GM12878 (cell line): ENCODE results near the gene DNAI4. TPM values are rescaled to one million over a fixed set of nuclear protein-coding genes. Genes with fewer than 3 reads are reported as not detected.

ENCODE experiments used
- ATAC-seq: fragments of 200-7000 bp; cut with Tn5 transposase; 3 replicates; pipeline ENCODE4 v1.9.1; 2020; ENCODE audit warnings: mild to moderate bottlenecking, moderate library complexity
- BruUV-seq: library from RNA; stranded (reverse); fragments of 400-500 nt; replicated peaks from 2 replicates; lab custom pipeline; 2021; lab: Mats Ljungman, UMichigan
- CTCF ChIA-PET: fragments of 300-600 bp; sonication (Branson Sonifier 250); formaldehyde crosslinking; extraction: SDS; loops from one replicate; lab custom pipeline; 2021; ENCODE audit warnings: inconsistent platforms; lab: Yijun Ruan, JAX
- POLR2A ChIA-PET: fragments of 350-600 bp; formaldehyde crosslinking; extraction: SDS; loops from one replicate; lab custom pipeline; 2021; ENCODE audit warnings: inconsistent platforms; lab: Charles Lee
- RAD21 ChIA-PET: fragments of 300-600 bp; sonication (Branson Sonifier 250); formaldehyde crosslinking; loops from one replicate; lab custom pipeline; 2023; ENCODE audit warnings: antibody characterized with exemption; ENCODE audit not compliant: unreplicated experiment; lab: Charles Lee
- SMC1A ChIA-PET: fragments of 300-600 bp; sonication (Branson Sonifier 250); formaldehyde crosslinking; loops from one replicate; lab custom pipeline; 2023; ENCODE audit not compliant: unreplicated experiment, uncharacterized antibody; lab: Charles Lee
- DNase-seq: peaks from one replicate; pipeline ENCODE4 v3.0.0-alpha.2; 2011; ENCODE audit warnings: low read depth, low spot score
- FAIRE-seq: peaks from 3 replicates; lab custom pipeline; 2011; peaks lifted over from hg19 to GRCh38; lab: Jason Lieb, UNC
- H2AFZ ChIP-seq: 2 replicates; pipeline ENCODE4 v1.6.0; 2011; ENCODE audit warnings: low read depth, low read length, control low read depth; ENCODE audit not compliant: control insufficient read depth
- H3K27ac ChIP-seq: 2 replicates; pipeline ENCODE4 v1.5.1; 2011; ENCODE audit warnings: control low read depth; ENCODE audit not compliant: control insufficient read depth, insufficient read depth
- H3K27me3 ChIP-seq, 2 experiments: replicated peaks in 1 of 2; 2 replicates each; pipeline versions ENCODE4 v1.6.0 to v1.6.1; 2011; ENCODE audit warnings: low read length in 1 of 2; ENCODE audit not compliant: control insufficient read depth in 2 of 2, insufficient read depth in 2 of 2
- H3K36me3 ChIP-seq, 2 experiments: 2 replicates each; pipeline ENCODE4 v1.5.1; 2011; ENCODE audit warnings: low read length in 1 of 2; ENCODE audit not compliant: control insufficient read depth in 2 of 2, insufficient read depth in 2 of 2
- H3K4me1 ChIP-seq: 2 replicates; pipeline ENCODE4 v1.6.1; 2011; ENCODE audit warnings: mild to moderate bottlenecking, low read length, moderate library complexity, mixed read lengths; ENCODE audit not compliant: control insufficient read depth, insufficient read depth
- H3K4me2 ChIP-seq: 2 replicates; pipeline ENCODE4 v1.6.0; 2011; ENCODE audit warnings: control low read depth; ENCODE audit not compliant: control insufficient read depth, insufficient read depth
- H3K4me3 ChIP-seq: fragments of 200-600 bp; sonication (generic); 2 replicates; pipeline ENCODE4 v1.5.1; 2016
- H3K79me2 ChIP-seq: 2 replicates; pipeline ENCODE4 v1.6.0; 2011; ENCODE audit warnings: low read length; ENCODE audit not compliant: control insufficient read depth, insufficient read depth
- H3K9ac ChIP-seq: 2 replicates; pipeline ENCODE4 v1.8.0; 2011; ENCODE audit warnings: low read length, control low read depth, mixed read lengths; ENCODE audit not compliant: control insufficient read depth, insufficient read depth
- H3K9me3 ChIP-seq: replicated peaks from 3 replicates; pipeline ENCODE4 v1.5.1; 2011; ENCODE audit warnings: mild to moderate bottlenecking, low read length; ENCODE audit not compliant: control insufficient read depth, insufficient read depth
- H4K20me1 ChIP-seq: 2 replicates; pipeline ENCODE4 v1.6.0; 2011; ENCODE audit not compliant: control insufficient read depth, insufficient read depth
- BHLHE40 ChIP-seq, 2 experiments: fragments of 450-650 bp in 1 of 2; IDR thresholded peaks; 2 replicates each; pipeline ENCODE4 v1.6.1; 2011 to 2017; ENCODE audit warnings: low read depth in 2 of 2, borderline replicate concordance in 1 of 2, improper control_type of control experiment in 1 of 2, low read length in 1 of 2, mild to moderate bottlenecking in 1 of 2
- CBX3 ChIP-seq: fragments of 200-600 bp; sonication (generic); IDR thresholded peaks from 2 replicates; pipeline ENCODE4 v1.6.1; 2016; ENCODE audit warnings: low read depth, borderline replicate concordance
- FOXM1 ChIP-seq: IDR thresholded peaks from 2 replicates; pipeline ENCODE4 v1.6.1; 2012; ENCODE audit warnings: low read depth, mild to moderate bottlenecking, inconsistent platforms, low read length, moderate library complexity
- IKZF1 ChIP-seq: fragments of 450-650 bp; conservative IDR thresholded peaks from 2 replicates; pipeline ENCODE4 v1.6.1; 2017; ENCODE audit warnings: antibody characterized with exemption, mild to moderate bottlenecking
- MYC ChIP-seq: IDR thresholded peaks from 2 replicates; pipeline ENCODE4 v1.6.1; 2011; ENCODE audit warnings: mild to moderate bottlenecking, low read length, moderate library complexity, inconsistent platforms; ENCODE audit not compliant: insufficient read depth, insufficient replicate concordance, insufficient read length, severe bottlenecking
- NR2C1 ChIP-seq: fragments of 450-650 bp; IDR thresholded peaks from 2 replicates; pipeline ENCODE4 v1.6.1; 2017; ENCODE audit warnings: antibody characterized with exemption, mild to moderate bottlenecking, moderate library complexity
- PAX8 ChIP-seq: fragments of 450-650 bp; IDR thresholded peaks from 2 replicates; pipeline ENCODE4 v1.6.1; 2017; ENCODE audit warnings: mild to moderate bottlenecking, moderate library complexity
- POU2F2 ChIP-seq: IDR thresholded peaks from 3 replicates; pipeline ENCODE4 v1.6.1; 2011; ENCODE audit warnings: low read depth, mild to moderate bottlenecking, low read length, borderline replicate concordance
- RAD51 ChIP-seq: fragments of 450-650 bp; IDR thresholded peaks from 2 replicates; pipeline ENCODE4 v1.6.1; 2016; ENCODE audit warnings: moderate library complexity, mild to moderate bottlenecking, inconsistent platforms
- SIN3A ChIP-seq: IDR thresholded peaks from 2 replicates; pipeline ENCODE4 v1.6.1; 2012; ENCODE audit warnings: low read depth, low read length, improper control_type of control experiment
- WGBS: methylation state at CpG from one replicate; pipeline ENCODE4 v1.1.6; 2016; ENCODE audit warnings: low lambda C conversion rate; ENCODE audit not compliant: insufficient replicate concordance, insufficient coverage; ENCODE audit errors: missing lambda C conversion rate; 5-methylcytosine and 5-hydroxymethylcytosine counted together
- in situ Hi-C: fragments of 300-500 bp; cut with MboI; formaldehyde crosslinking; loops from 9 replicates; pipeline ENCODE4 v1.14.3; 2018; ENCODE audit warnings: mixed read lengths
- intact Hi-C: fragments of 100-400 bp; cut with micrococcal nuclease; formaldehyde crosslinking; loops from one replicate; pipeline ENCODE4 v1.14.2; 2022; ENCODE audit not compliant: unreplicated experiment
- polyA plus RNA-seq, 11 experiments: library from polyadenylated mRNA; depleted of rRNA in 4 of 11; unstranded in 6 of 11; stranded (reverse) in 5 of 11; fragments of >200 nt; fragmentation: Nextera tagmentation in 4 of 11; fragmentation: Illumina TruSeq in 1 of 11; extraction: Ambion mirVana in 4 of 11; extraction: Trizol in 1 of 11; gene quantifications; 1 replicate in 1 of 11; 2 replicates in 10 of 11; pipeline versions ENCODE4 v1.2.1 to v1.2.3, GENCODE V29; 2011 to 2016; ENCODE audit warnings: inconsistent platforms in 2 of 11, missing spikeins in 2 of 11, low read depth in 1 of 11
- total RNA-seq, 4 experiments: library from RNA; depleted of rRNA in 3 of 4; stranded (reverse); fragments of >200 nt in 3 of 4; fragmentation: Illumina TruSeq in 1 of 4; extraction: Trizol in 1 of 4; gene quantifications; 2 replicates each; pipeline versions ENCODE4 v1.2.1 to v1.2.3, GENCODE V29; 2013 to 2021

The DNAI4 gene
- total and polyA plus RNA-seq, 10 of the 15 experiments (the other 5 are each of a cell fraction or from before 2014, with no cell fraction given), result 0.13 to 2.3 (median 0.27) TPM; not detected in 1

DNA sequence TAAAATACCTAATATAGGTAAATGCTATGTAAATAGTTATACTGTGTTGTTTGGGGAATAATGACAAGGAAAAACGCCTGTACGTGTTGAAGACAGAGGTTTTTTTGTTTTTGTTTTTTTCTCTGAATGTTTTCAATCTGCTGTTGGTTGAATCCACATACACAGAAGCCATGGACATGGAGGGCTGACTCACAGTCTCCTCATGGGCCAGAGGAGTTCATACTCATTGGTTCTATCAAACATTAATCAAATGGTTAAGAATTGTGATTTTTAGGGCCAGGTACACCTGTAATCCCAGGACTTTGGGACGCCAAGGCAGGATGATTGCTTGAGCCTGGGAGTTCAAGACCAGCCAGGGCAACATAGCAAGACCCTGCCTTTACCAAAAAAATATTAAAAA lies 20.7 kb upstream of the DNAI4 start (continued):
- TF ChIP-seq BHLHE40 (IDR thresholded peaks at IDR 0.05; ENCODE audit: borderline replicate concordance in 1 of 2, low read depth in 2 of 2, low read length in 1 of 2), result no peak
- no peak for TF ChIP-seq SIN3A
- no peak for TF ChIP-seq MYC
- TF ChIP-seq, all 136 proteins: peak for 0

DNA sequence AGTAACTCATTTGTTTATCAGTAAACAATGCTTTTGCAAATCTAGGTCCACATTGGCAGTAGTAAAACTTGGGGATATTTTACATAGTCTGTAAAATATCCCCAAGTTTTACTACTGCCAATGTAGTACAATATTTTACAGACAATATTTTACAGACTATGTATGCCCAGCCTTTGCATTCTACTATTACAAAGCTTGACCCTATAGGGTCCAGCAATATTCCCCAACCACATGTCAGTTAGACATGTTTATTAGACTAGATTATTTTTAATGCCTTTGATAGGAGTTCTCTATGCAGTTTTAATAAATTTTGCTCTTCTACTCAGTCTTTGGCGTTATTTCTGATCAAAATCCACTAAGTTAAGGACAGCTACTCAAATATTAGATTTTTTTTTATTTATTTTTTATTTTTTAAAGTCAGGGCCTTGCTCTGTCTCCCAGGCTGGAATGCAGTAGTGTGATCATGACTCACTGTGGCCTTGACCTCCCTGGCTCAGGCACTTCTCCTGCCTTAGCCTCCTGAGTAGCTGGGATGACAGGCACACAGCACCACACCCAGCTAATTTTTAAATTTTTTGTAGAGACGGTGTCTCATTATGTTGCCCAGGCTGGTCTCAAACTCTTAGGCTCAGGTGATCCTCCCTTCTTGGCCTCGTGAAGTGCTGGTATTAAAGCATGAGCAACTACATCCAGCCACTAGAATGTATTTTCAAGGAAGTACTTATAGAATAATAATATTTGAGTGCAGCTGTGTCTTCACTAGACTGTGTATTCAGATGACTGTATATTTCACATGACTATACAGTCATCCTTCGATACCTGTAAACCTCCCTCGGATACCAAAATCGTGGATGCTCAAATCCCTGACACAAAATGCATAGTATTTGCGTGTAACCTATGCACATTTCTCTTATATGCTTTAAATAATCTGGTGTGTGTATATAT lies 19.9 kb upstream of the DNAI4 start:
- Histone ChIP-seq H3K9me3 (no peaks in the 10 kb centered on the region), H3K27me3 (no peaks in the 10 kb centered on the region), H3K36me3 (peaks cover 8 to 25% of the 10 kb centered on the region in 2 experiments), H3K4me1 (no peaks in the 10 kb centered on the region), H3K79me2 (peaks cover 38% of the 10 kb centered on the region), H4K20me1 (no peaks in the 10 kb centered on the region), H3K4me2 (no peak overlapping the region), H3K27ac (no peak overlapping the region), H3K9ac (no peak overlapping the region), H3K4me3 (no peak overlapping the region), H2AFZ (no peak overlapping the region)
- over 99% methylated on average over 7 of the region's 7 CpGs for WGBS
- ChIA-PET SMC1A (interaction anchor here (1.0 to 2.6 kb wide), 4 partner anchors 11 to 205 kb away, joined by 3 to 9 read pairs (median 4); no protein-coding TSS in a partner anchor), RAD21 (no interaction called here), CTCF (interaction anchor here (1.2 kb wide), 1 partner anchor 17 kb away, joined by 3 read pairs; no protein-coding TSS in a partner anchor), POLR2A (interaction anchor here (1.7 kb wide), 1 partner anchor 10 kb away, joined by 10 read pairs; no protein-coding TSS in a partner anchor)
- intact Hi-C loops (no loop called here), in situ Hi-C loops (loop anchor here (25.0 kb wide), 2 partner anchors 557 to 682 kb away; no protein-coding TSS in a partner anchor)
- no peak for FAIRE-seq
- no peak for TF ChIP-seq FOXM1
- no peak for TF ChIP-seq NR2C1
- no peak for TF ChIP-seq POU2F2
- TF ChIP-seq CBX3, result no peak
- no peak for TF ChIP-seq RAD51
- no peak for TF ChIP-seq IKZF1
- TF ChIP-seq PAX8, result no peak
- DNase-seq, result no peak
- no TSS peak for BruUV-seq
- no peak for ATAC-seq
